Keratinocyte (primary cell): ENCODE data around the gene SQSTM1.

ENCODE experiments used
- CTCF ChIP-seq, 3 experiments: IDR thresholded peaks in 1 of 3; conservative IDR thresholded peaks in 1 of 3; optimal IDR thresholded peaks in 1 of 3; 2 replicates in 2 of 3; 3 replicates in 1 of 3; pipeline versions ENCODE3 to v1.5.1; 2011; ENCODE audit warnings: low read length in 3 of 3, mild to moderate bottlenecking in 3 of 3, moderate library complexity in 2 of 3, control low read depth in 1 of 3, inconsistent platforms in 1 of 3; ENCODE audit not compliant: insufficient read depth in 2 of 3; ENCODE audit errors: extremely low read depth in 1 of 3
- EZH2 ChIP-seq: IDR thresholded peaks from one replicate; pipeline ENCODE4 v1.6.1; 2012; ENCODE audit warnings: inconsistent platforms, mild to moderate bottlenecking, low read length, moderate library complexity

GRCh38 chr5:179879690-179880010 lies 58.9 kb downstream of the SQSTM1 start:
- TF ChIP-seq CTCF (optimal IDR thresholded peaks at IDR 0.05 in 1 of 3, IDR thresholded peaks at IDR 0.05 in 1 of 3, conservative IDR thresholded peaks at IDR 0.05 in 1 of 3; ENCODE audit: extremely low read depth in 1 of 3, insufficient read depth in 2 of 3, low read length in 3 of 3) (no peak), EZH2 (no peak)
